Measurements from ENCODE around the gene LAMA2.

Gene LAMA2

GRCh38 chr6:129543981-129544380 is 661.0 kb downstream of the LAMA2 start:
- DNase-seq (ENCODE audit: low read depth, low spot score) = no peak

DNA sequence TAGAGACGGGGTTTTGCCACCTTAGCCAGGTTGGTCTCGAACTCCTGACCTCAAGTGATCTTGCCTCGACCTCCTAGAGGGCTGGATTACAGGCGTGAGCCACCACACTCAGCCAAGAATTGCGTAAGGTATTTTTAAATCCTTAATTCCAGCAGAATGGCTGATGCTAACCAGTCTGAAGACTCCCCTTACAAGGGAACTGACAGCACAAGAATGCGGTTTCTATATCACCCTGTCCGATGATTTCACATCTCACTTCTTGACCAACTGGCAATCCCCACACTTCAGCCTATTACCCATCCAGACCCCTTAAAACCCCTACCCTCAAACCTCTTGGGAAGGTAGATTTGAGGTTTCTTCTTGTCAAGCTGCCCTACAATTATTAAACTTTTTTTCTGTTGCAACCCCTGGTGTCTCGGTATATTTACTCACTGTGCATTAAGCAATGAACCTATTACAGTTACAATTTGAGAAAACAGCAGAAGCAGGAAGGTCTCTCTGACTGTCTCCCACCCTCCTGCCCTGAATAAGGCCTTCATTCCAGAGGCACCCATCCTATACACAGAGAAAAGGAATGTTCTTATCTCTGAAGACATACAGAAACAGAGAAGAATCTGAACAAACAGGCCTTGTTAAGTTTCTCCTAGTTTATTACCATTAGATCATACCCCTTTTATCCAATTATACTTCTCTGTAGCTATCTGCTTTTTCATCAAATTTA is 662.1 kb downstream of the LAMA2 start:
- DNase-seq (ENCODE audit: low read depth, low spot score) = no peak
- TF ChIP-seq YY1 (IDR thresholded peaks at IDR 0.05; ENCODE audit: insufficient read depth, insufficient read length) (no peak), ZNF274 (IDR thresholded peaks at IDR 0.05; ENCODE audit: low read depth, low read length) (no peak), SUZ12 (IDR thresholded peaks at IDR 0.05; ENCODE audit: extremely low read depth, insufficient read depth, insufficient read length) (no peak)
- Histone ChIP-seq H3K4me1 (ENCODE audit: insufficient read depth, insufficient read length) (no peaks in the 10 kb centered on the region), H3K36me3 (ENCODE audit: insufficient read depth, insufficient read length, low read length) (no peaks in the 10 kb centered on the region), H3K9me3 (ENCODE audit: insufficient read depth, low read length) (no peaks in the 10 kb centered on the region), H3K9ac (ENCODE audit: insufficient read length, low read depth) (no peak overlapping the region), H3K27me3 (ENCODE audit: insufficient read depth, insufficient read length) (no peaks in the 10 kb centered on the region), H3K4me3 (ENCODE audit: insufficient read length, low read depth) (no peak overlapping the region)

More at GRCh38 chr6:129543981-129544380, 661.0 kb downstream of the LAMA2 start:
- Histone ChIP-seq H3K4me1 (ENCODE audit: insufficient read depth, insufficient read length) (no peaks in the 10 kb centered on the region), H3K9me3 (ENCODE audit: insufficient read depth, low read length) (no peaks in the 10 kb centered on the region), H3K27me3 (ENCODE audit: insufficient read depth, insufficient read length) (no peaks in the 10 kb centered on the region), H3K4me3 (ENCODE audit: insufficient read length, low read depth) (no peak overlapping the region), H3K9ac (ENCODE audit: insufficient read length, low read depth) (no peak overlapping the region), H3K36me3 (ENCODE audit: insufficient read depth, insufficient read length, low read length) (no peaks in the 10 kb centered on the region)
- TF ChIP-seq ZNF274 (IDR thresholded peaks at IDR 0.05; ENCODE audit: low read depth, low read length) = no peak
- TF ChIP-seq SUZ12 (IDR thresholded peaks at IDR 0.05; ENCODE audit: extremely low read depth, insufficient read depth, insufficient read length) = no peak

GRCh38 chr6:129546702-129547101 is 663.8 kb downstream of the LAMA2 start:
- TF ChIP-seq ZNF274 (IDR thresholded peaks at IDR 0.05; ENCODE audit: low read depth, low read length) = no peak
- TF ChIP-seq SUZ12 (IDR thresholded peaks at IDR 0.05; ENCODE audit: extremely low read depth, insufficient read depth, insufficient read length) = no peak
- no peak for TF ChIP-seq YY1 (IDR thresholded peaks at IDR 0.05; ENCODE audit: insufficient read depth, insufficient read length)
- H3K9ac ChIP-seq (ENCODE audit: insufficient read length, low read depth) = no peak overlapping the region
- H3K27me3 ChIP-seq (ENCODE audit: insufficient read depth, insufficient read length) = no peaks in the 10 kb centered on the region
- no peaks in the 10 kb centered on the region for H3K36me3 ChIP-seq (ENCODE audit: insufficient read depth, insufficient read length, low read length)
- no peak for DNase-seq (ENCODE audit: low read depth, low spot score)
- H3K4me1 ChIP-seq (ENCODE audit: insufficient read depth, insufficient read length) = no peaks in the 10 kb centered on the region
- no peak overlapping the region for H3K4me3 ChIP-seq (ENCODE audit: insufficient read length, low read depth)
- no peaks in the 10 kb centered on the region for H3K9me3 ChIP-seq (ENCODE audit: insufficient read depth, low read length)

- H3K36me3 ChIP-seq (ENCODE audit: insufficient read depth, insufficient read length, low read length) = no peaks in the 10 kb centered on the region
- TF ChIP-seq SUZ12 (IDR thresholded peaks at IDR 0.05; ENCODE audit: extremely low read depth, insufficient read depth, insufficient read length) (no peak), ZNF274 (IDR thresholded peaks at IDR 0.05; ENCODE audit: low read depth, low read length) (no peak)
- H3K27me3 ChIP-seq (ENCODE audit: insufficient read depth, insufficient read length) = no peaks in the 10 kb centered on the region
Measured at GRCh38 chr6:129551486-129551885, 668.5 kb downstream of the LAMA2 start.

GRCh38 chr6:129552413-129552812 is 669.5 kb downstream of the LAMA2 start:
- TF ChIP-seq SUZ12 (IDR thresholded peaks at IDR 0.05; ENCODE audit: extremely low read depth, insufficient read depth, insufficient read length) (no peak), ZNF274 (IDR thresholded peaks at IDR 0.05; ENCODE audit: low read depth, low read length) (no peak), YY1 (IDR thresholded peaks at IDR 0.05; ENCODE audit: insufficient read depth, insufficient read length) (no peak)

More at GRCh38 chr6:129551486-129551885, 668.5 kb downstream of the LAMA2 start:
- Histone ChIP-seq H3K4me1 (ENCODE audit: insufficient read depth, insufficient read length) (no peaks in the 10 kb centered on the region), H3K4me3 (ENCODE audit: insufficient read length, low read depth) (no peak overlapping the region), H3K9me3 (ENCODE audit: insufficient read depth, low read length) (no peaks in the 10 kb centered on the region), H3K9ac (ENCODE audit: insufficient read length, low read depth) (no peak overlapping the region)
- no peak for DNase-seq (ENCODE audit: low read depth, low spot score)

DNA sequence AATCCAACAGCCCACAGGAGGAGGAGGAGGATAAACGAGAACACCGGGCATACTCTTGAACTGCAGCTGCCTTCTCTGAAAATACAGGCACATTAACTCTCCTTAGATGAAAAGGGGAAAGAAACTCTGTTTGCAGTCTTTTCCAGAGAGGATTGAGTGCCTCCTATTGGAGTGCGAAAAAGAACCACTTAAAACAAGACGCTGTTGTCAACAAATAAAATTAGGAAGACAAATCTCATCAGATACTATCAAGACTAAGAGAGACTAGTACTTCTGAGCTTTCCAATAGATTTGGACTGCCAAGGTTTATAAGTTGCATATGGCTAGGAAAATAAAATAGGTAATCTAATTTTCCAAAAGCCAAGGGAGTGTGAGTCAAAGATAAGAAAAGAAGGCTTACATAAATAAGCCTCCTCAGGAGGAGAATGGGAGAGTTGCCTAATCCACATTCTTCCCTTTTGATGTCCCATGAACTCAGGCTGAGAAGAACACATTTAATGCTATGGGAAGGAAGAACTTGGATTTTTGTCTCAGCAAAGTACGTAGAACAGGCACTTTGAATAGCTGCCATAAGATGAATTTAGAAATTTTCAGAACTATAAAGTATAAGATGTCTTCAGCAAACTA is 672.4 kb downstream of the LAMA2 start:
- Histone ChIP-seq H3K9ac (ENCODE audit: insufficient read length, low read depth) (no peak overlapping the region), H3K27me3 (ENCODE audit: insufficient read depth, insufficient read length) (no peaks in the 10 kb centered on the region), H3K4me3 (ENCODE audit: insufficient read length, low read depth) (no peak overlapping the region), H3K9me3 (ENCODE audit: insufficient read depth, low read length) (no peaks in the 10 kb centered on the region), H3K4me1 (ENCODE audit: insufficient read depth, insufficient read length) (no peaks in the 10 kb centered on the region), H3K36me3 (ENCODE audit: insufficient read depth, insufficient read length, low read length) (no peaks in the 10 kb centered on the region)
- TF ChIP-seq YY1 (IDR thresholded peaks at IDR 0.05; ENCODE audit: insufficient read depth, insufficient read length) (no peak), ZNF274 (IDR thresholded peaks at IDR 0.05; ENCODE audit: low read depth, low read length) (no peak), SUZ12 (IDR thresholded peaks at IDR 0.05; ENCODE audit: extremely low read depth, insufficient read depth, insufficient read length) (no peak)
- no peak for DNase-seq (ENCODE audit: low read depth, low spot score)

More at GRCh38 chr6:129552413-129552812, 669.5 kb downstream of the LAMA2 start:
- Histone ChIP-seq H3K36me3 (ENCODE audit: insufficient read depth, insufficient read length, low read length) (no peaks in the 10 kb centered on the region), H3K9ac (ENCODE audit: insufficient read length, low read depth) (no peak overlapping the region), H3K4me3 (ENCODE audit: insufficient read length, low read depth) (no peak overlapping the region), H3K27me3 (ENCODE audit: insufficient read depth, insufficient read length) (no peaks in the 10 kb centered on the region), H3K4me1 (ENCODE audit: insufficient read depth, insufficient read length) (no peaks in the 10 kb centered on the region), H3K9me3 (ENCODE audit: insufficient read depth, low read length) (no peaks in the 10 kb centered on the region)
- DNase-seq (ENCODE audit: low read depth, low spot score) = no peak

DNA sequence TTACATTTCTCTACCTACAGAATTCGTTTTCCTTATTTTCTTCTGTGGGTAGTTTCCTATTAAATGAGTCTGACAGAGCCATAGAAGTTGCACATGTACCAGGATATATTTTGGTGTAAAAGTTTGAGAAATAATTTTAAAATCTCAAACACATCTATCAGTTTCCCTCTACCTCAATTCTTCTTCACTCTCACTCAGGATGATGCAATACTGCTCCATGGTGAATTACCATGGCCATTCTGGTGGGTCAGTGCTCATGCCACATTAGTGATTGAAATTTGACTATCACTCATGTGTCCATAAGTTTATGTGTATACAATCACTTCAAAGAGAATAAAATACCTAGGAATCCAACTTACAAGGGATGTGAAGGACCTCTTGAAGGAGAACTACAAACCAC is 675.3 kb downstream of the LAMA2 start:
- no peaks in the 10 kb centered on the region for H3K9me3 ChIP-seq (ENCODE audit: insufficient read depth, low read length)
- H3K4me3 ChIP-seq (ENCODE audit: insufficient read length, low read depth) = no peak overlapping the region
- TF ChIP-seq SUZ12 (IDR thresholded peaks at IDR 0.05; ENCODE audit: extremely low read depth, insufficient read depth, insufficient read length) (no peak), YY1 (IDR thresholded peaks at IDR 0.05; ENCODE audit: insufficient read depth, insufficient read length) (no peak), ZNF274 (IDR thresholded peaks at IDR 0.05; ENCODE audit: low read depth, low read length) (no peak)
- no peaks in the 10 kb centered on the region for H3K4me1 ChIP-seq (ENCODE audit: insufficient read depth, insufficient read length)
- no peaks in the 10 kb centered on the region for H3K27me3 ChIP-seq (ENCODE audit: insufficient read depth, insufficient read length)
- H3K36me3 ChIP-seq (ENCODE audit: insufficient read depth, insufficient read length, low read length) = no peaks in the 10 kb centered on the region
- H3K9ac ChIP-seq (ENCODE audit: insufficient read length, low read depth) = no peak overlapping the region
- DNase-seq (ENCODE audit: low read depth, low spot score) = no peak

All from NT2/D1 (cell line).